Thyroid gland (tissue), 4 donors: ENCODE measurements around the gene RNF113B.

ENCODE experiments used
- POLR2A ChIP-seq, 2 donors: fragments of 450-650 bp; IDR thresholded peaks; one replicate each; pipeline ENCODE4 v1.6.1; 2017; ENCODE audit warnings: antibody characterized with exemption in 2 of 2, mild to moderate bottlenecking in 2 of 2, moderate library complexity in 1 of 2
- TF ChIP-seq, protein P1 (sequence below), 6 experiments: fragments of 200-600 bp in 3 of 6; fragments of 450-650 bp in 3 of 6; sonication (generic) in 3 of 6; IDR thresholded peaks; one replicate each; pipeline ENCODE4 v1.5.1; 2016 to 2019; ENCODE audit warnings: antibody characterized with exemption in 6 of 6, mild to moderate bottlenecking in 2 of 6, inconsistent platforms in 1 of 6, moderate library complexity in 1 of 6

DNA sequence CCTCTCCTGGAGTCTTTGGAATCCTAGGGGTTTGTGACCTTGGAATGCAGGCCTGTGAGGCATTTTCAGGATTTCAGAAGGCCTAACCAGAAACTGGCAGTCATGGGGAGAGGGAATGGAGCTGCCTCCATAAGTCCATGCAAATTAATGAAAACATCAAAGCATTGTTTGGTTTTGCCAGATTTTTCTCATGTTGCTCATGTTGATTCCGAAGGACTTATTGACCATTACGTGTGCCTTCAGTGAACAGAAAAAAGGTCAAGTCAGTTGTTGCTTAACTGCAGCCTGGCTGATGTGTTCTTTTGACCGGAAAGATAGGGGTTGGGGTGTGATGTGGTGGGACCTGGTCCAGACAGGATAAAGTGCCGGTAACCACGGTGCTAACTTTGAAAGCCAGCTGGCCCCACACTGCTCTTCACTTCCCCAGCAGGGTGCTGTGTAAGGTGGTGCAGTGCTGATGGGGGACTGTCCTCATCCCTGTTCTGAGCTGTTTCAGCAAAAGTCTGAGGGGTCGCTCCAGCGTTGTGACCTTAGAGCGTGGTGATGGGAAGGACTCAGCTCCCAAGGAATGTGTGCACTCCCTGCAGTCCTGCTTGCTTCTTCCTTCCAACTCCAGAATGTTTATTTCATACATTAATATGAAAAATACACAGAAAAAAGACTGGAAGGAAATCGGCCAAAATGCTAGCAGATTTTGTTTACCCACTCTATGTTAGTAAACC lies 3.5 kb downstream of the RNF113B start:
- TF ChIP-seq, protein P1, sequence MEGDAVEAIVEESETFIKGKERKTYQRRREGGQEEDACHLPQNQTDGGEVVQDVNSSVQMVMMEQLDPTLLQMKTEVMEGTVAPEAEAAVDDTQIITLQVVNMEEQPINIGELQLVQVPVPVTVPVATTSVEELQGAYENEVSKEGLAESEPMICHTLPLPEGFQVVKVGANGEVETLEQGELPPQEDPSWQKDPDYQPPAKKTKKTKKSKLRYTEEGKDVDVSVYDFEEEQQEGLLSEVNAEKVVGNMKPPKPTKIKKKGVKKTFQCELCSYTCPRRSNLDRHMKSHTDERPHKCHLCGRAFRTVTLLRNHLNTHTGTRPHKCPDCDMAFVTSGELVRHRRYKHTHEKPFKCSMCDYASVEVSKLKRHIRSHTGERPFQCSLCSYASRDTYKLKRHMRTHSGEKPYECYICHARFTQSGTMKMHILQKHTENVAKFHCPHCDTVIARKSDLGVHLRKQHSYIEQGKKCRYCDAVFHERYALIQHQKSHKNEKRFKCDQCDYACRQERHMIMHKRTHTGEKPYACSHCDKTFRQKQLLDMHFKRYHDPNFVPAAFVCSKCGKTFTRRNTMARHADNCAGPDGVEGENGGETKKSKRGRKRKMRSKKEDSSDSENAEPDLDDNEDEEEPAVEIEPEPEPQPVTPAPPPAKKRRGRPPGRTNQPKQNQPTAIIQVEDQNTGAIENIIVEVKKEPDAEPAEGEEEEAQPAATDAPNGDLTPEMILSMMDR (IDR thresholded peaks at IDR 0.05): no peak
- no peak for TF ChIP-seq POLR2A (IDR thresholded peaks at IDR 0.05)
